Activated B cell treated with CpG ODN at 0.5 μM for 24 hours (primary cell): ENCODE measurements around the gene GRIP2. TPM values are rescaled to one million over a fixed set of nuclear protein-coding genes. Genes with fewer than 3 reads are reported as not detected.

Experiments used
- ATAC-seq: fragments of 200-7000 bp; cut with Tn5 transposase; one replicate; pipeline ENCODE4 v1.10.0; 2021; ENCODE audit warnings: low read depth, mild to moderate bottlenecking, moderate library complexity
- CTCF ChIA-PET: fragments of 350-600 bp; sonication (Branson Sonifier 250); formaldehyde crosslinking; loops from one replicate; lab custom pipeline; 2021; ENCODE audit warnings: antibody characterized with exemption; lab: Charles Lee
- POLR2A ChIA-PET: fragments of 350-600 bp; sonication (Branson Sonifier 250); formaldehyde crosslinking; loops from one replicate; lab custom pipeline; 2021; ENCODE audit warnings: antibody characterized with exemption; lab: Charles Lee
- DNase-seq: peaks from one replicate; pipeline ENCODE4 v3.0.0; 2022
- H3K27ac Mint-ChIP-seq: one replicate; pipeline ENCODE4 v1.8.0; 2020; ENCODE audit warnings: mixed read lengths
- H3K27me3 Mint-ChIP-seq: one replicate; pipeline ENCODE4 v1.8.0; 2021; ENCODE audit warnings: mixed read lengths
- H3K36me3 Mint-ChIP-seq: one replicate; pipeline ENCODE4 v1.8.0; 2021; ENCODE audit warnings: low read depth, mixed read lengths
- H3K4me1 Mint-ChIP-seq: one replicate; pipeline ENCODE4 v1.8.0; 2021; ENCODE audit warnings: mixed read lengths
- H3K4me3 Mint-ChIP-seq: one replicate; pipeline ENCODE4 v1.8.0; 2020; ENCODE audit warnings: mild to moderate bottlenecking, mixed read lengths
- H3K9me3 Mint-ChIP-seq: one replicate; pipeline ENCODE4 v1.8.0; 2020; ENCODE audit warnings: mixed read lengths
- CTCF ChIP-seq: fragments of 200-600 bp; IDR thresholded peaks from one replicate; pipeline ENCODE4 v1.8.0; 2022; ENCODE audit warnings: antibody characterized with exemption, mild to moderate bottlenecking
- intact Hi-C: fragments of 100-400 bp; cut with micrococcal nuclease; formaldehyde crosslinking; loops from one replicate; pipeline ENCODE4 v1.15.1; 2024
- total RNA-seq: library from RNA; stranded (reverse); gene quantifications from 2 replicates; pipeline ENCODE4 v1.2.3, GENCODE V29; 2022

The GRIP2 gene
- total RNA-seq, 1 donor from 2014 or later = not detected

GRCh38 chr3:14554715-14555114, 14.6 kb upstream of the GRIP2 start:
- Mint-ChIP-seq H3K36me3 (no peaks in the 10 kb centered on the region), H3K9me3 (no peaks in the 10 kb centered on the region), H3K4me3 (no peak overlapping the region), H3K27me3 (peaks cover 45% of the 10 kb centered on the region), H3K27ac (no peak overlapping the region), H3K4me1 (no peaks in the 10 kb centered on the region)
- no peak for ATAC-seq
- CTCF ChIA-PET = no interaction called here
- no peak for DNase-seq
- POLR2A ChIA-PET = no interaction called here
- TF ChIP-seq CTCF = no peak
- intact Hi-C loops = no loop called here

GRCh38 chr3:14553871-14554270, 13.7 kb upstream of the GRIP2 start:
- H3K36me3 Mint-ChIP-seq = no peaks in the 10 kb centered on the region
- DNase-seq (no peak), ATAC-seq (no peak)
- peaks cover 50% of the 10 kb centered on the region for H3K27me3 Mint-ChIP-seq
- POLR2A ChIA-PET = no interaction called here
- H3K4me1 Mint-ChIP-seq = no peaks in the 10 kb centered on the region
- intact Hi-C loops = no loop called here
- no peak overlapping the region for H3K4me3 Mint-ChIP-seq
- H3K9me3 Mint-ChIP-seq = no peaks in the 10 kb centered on the region
- CTCF ChIA-PET = interaction anchor here (0.9 kb wide), 1 partner anchor 11 kb away, joined by 3 read pairs; no protein-coding TSS in a partner anchor
- no peak for TF ChIP-seq CTCF
- H3K27ac Mint-ChIP-seq = no peak overlapping the region

- CTCF ChIA-PET = no interaction called here
- no peaks in the 10 kb centered on the region for H3K4me1 Mint-ChIP-seq
- H3K36me3 Mint-ChIP-seq = no peaks in the 10 kb centered on the region
- no peaks in the 10 kb centered on the region for H3K9me3 Mint-ChIP-seq
- intact Hi-C loops = no loop called here
- POLR2A ChIA-PET = no interaction called here
- no peak overlapping the region for H3K27ac Mint-ChIP-seq
- DNase-seq = no peak
- H3K27me3 Mint-ChIP-seq = peaks cover 52% of the 10 kb centered on the region
- ATAC-seq = no peak
- H3K4me3 Mint-ChIP-seq = no peak overlapping the region
- TF ChIP-seq CTCF = no peak
Observed at GRCh38 chr3:14552717-14553116, 12.6 kb upstream of the GRIP2 start.

- no peak for DNase-seq
- Mint-ChIP-seq H3K36me3 (no peaks in the 10 kb centered on the region), H3K4me3 (no peak overlapping the region), H3K9me3 (no peaks in the 10 kb centered on the region), H3K27me3 (peaks cover 49% of the 10 kb centered on the region), H3K27ac (no peak overlapping the region), H3K4me1 (no peaks in the 10 kb centered on the region)
- intact Hi-C loops = no loop called here
- ChIA-PET CTCF (no interaction called here), POLR2A (no interaction called here)
- TF ChIP-seq CTCF = no peak
- no peak for ATAC-seq
Observed at GRCh38 chr3:14552041-14552648, 12.0 kb upstream of the GRIP2 start.

- Mint-ChIP-seq H3K9me3 (no peaks in the 10 kb centered on the region), H3K27ac (no peak overlapping the region), H3K36me3 (no peaks in the 10 kb centered on the region), H3K4me3 (no peak overlapping the region), H3K27me3 (peaks cover 38% of the 10 kb centered on the region), H3K4me1 (no peaks in the 10 kb centered on the region)
- ChIA-PET CTCF (interaction anchor here (1.2 kb wide), 1 partner anchor 283 kb away, joined by 3 read pairs; no protein-coding TSS in a partner anchor), POLR2A (no interaction called here)
- intact Hi-C loops = no loop called here
- ATAC-seq (no peak), DNase-seq (no peak)
- TF ChIP-seq CTCF = no peak
Observed at GRCh38 chr3:14550651-14551611, 10.8 kb upstream of the GRIP2 start.
